PFSK-1 (cell line): ENCODE measurements around the gene NEK7.

Experiments
- FOXP2 ChIP-seq: optimal IDR thresholded peaks from 2 replicates; pipeline ENCODE3; 2011; ENCODE audit warnings: borderline replicate concordance, control low read depth, inconsistent platforms; ENCODE audit not compliant: insufficient read depth; ENCODE audit errors: extremely low read length, extremely low read depth
- POLR2AphosphoS5 ChIP-seq: IDR thresholded peaks from 2 replicates; pipeline ENCODE4 v1.6.1; 2012; ENCODE audit warnings: low read depth, mild to moderate bottlenecking, control low read depth, low read length, moderate library complexity
- REST ChIP-seq, 2 experiments: IDR thresholded peaks; 2 replicates each; pipeline versions ENCODE4 v1.6.1 to v1.8.0; 2011 to 2012; ENCODE audit warnings: low read depth in 2 of 2, low read length in 2 of 2, control low read depth in 1 of 2, inconsistent platforms in 1 of 2, mild to moderate bottlenecking in 1 of 2, moderate library complexity in 1 of 2; ENCODE audit not compliant: insufficient read depth in 1 of 2
- SIN3A ChIP-seq: IDR thresholded peaks from 2 replicates; pipeline ENCODE4 v1.6.1; 2012; ENCODE audit warnings: mild to moderate bottlenecking, low read length, moderate library complexity, borderline replicate concordance; ENCODE audit not compliant: insufficient read depth
- TAF1 ChIP-seq: IDR thresholded peaks from 2 replicates; pipeline ENCODE4 v1.6.1; 2012; ENCODE audit warnings: low read length, control low read depth, borderline replicate concordance; ENCODE audit not compliant: insufficient read depth

NEK7 gene

GRCh38 chr1:198168227-198168626, 11.4 kb downstream of the NEK7 start:
- no peak for TF ChIP-seq SIN3A
- no peak for TF ChIP-seq TAF1
- TF ChIP-seq POLR2AphosphoS5, result no peak
- no peak for TF ChIP-seq REST (IDR thresholded peaks at IDR 0.05; ENCODE audit: insufficient read depth in 1 of 2, low read depth in 2 of 2, low read length in 2 of 2)
- TF ChIP-seq FOXP2, result no peak

GRCh38 chr1:198169672-198170071, 12.9 kb downstream of the NEK7 start:
- TF ChIP-seq REST (IDR thresholded peaks at IDR 0.05; ENCODE audit: insufficient read depth in 1 of 2, low read depth in 2 of 2, low read length in 2 of 2) (no peak), SIN3A (no peak), FOXP2 (no peak), TAF1 (no peak), POLR2AphosphoS5 (no peak)

- no peak for TF ChIP-seq TAF1
- TF ChIP-seq SIN3A, result peak; percentile 35; the same call in 1 of the 2 replicates
Observed at GRCh38 chr1:198171667-198172540, 15.1 kb downstream of the NEK7 start.

- no peak for TF ChIP-seq SIN3A
- TF ChIP-seq REST (IDR thresholded peaks at IDR 0.05; ENCODE audit: insufficient read depth in 1 of 2, low read depth in 2 of 2, low read length in 2 of 2), result no peak
- TF ChIP-seq POLR2AphosphoS5, result no peak
- no peak for TF ChIP-seq FOXP2
- TF ChIP-seq TAF1, result no peak
Observed at GRCh38 chr1:198173832-198174231, 17.0 kb downstream of the NEK7 start.

- TF ChIP-seq FOXP2, result no peak
- no peak for TF ChIP-seq SIN3A
- no peak for TF ChIP-seq POLR2AphosphoS5
- TF ChIP-seq REST (IDR thresholded peaks at IDR 0.05; ENCODE audit: insufficient read depth in 1 of 2, low read depth in 2 of 2, low read length in 2 of 2), result no peak
- no peak for TF ChIP-seq TAF1
Observed at GRCh38 chr1:198174297-198174696, 17.5 kb downstream of the NEK7 start.
